Stimulated activated CD4-positive, alpha-beta T cell treated with anti-CD3 and anti-CD28 coated beads, Interleukin-2, amount 100 ng/mL, for 4 hours (primary cell): ENCODE results near the gene PRR5.

Source experiments
- DNase-seq: peaks from one replicate; pipeline ENCODE4 v3.0.0-alpha.2; 2020; ENCODE audit warnings: low read depth

Gene PRR5

GRCh38 chr22:44693756-44694155 is 8.2 kb upstream of the PRR5 start:
- DNase-seq: no peak

GRCh38 chr22:44697423-44698141 is 4.4 kb upstream of the PRR5 start:
- DNase-seq: peak; percentile 77

- DNase-seq: no peak
Observed at GRCh38 chr22:44698531-44699421, 3.2 kb upstream of the PRR5 start.

- no peak for DNase-seq
Observed at GRCh38 chr22:44700456-44700855, 1.5 kb upstream of the PRR5 start.

- DNase-seq: no peak
Observed at GRCh38 chr22:44701187-44701790, 715 bp upstream of the PRR5 start.

- peak; percentile 15 for DNase-seq
Observed at GRCh38 chr22:44702479-44703198, 635 bp downstream of the PRR5 start.

GRCh38 chr22:44703255-44703870 is 1.4 kb downstream of the PRR5 start:
- no peak for DNase-seq

GRCh38 chr22:44704159-44705021 is 2.4 kb downstream of the PRR5 start:
- DNase-seq: no peak

- no peak for DNase-seq
Observed at GRCh38 chr22:44705022-44705297, 3.0 kb downstream of the PRR5 start.

- DNase-seq: no peak
Observed at GRCh38 chr22:44706488-44706887, 4.5 kb downstream of the PRR5 start.

GRCh38 chr22:44707178-44707577 is 5.2 kb downstream of the PRR5 start:
- no peak for DNase-seq

- no peak for DNase-seq
Observed at GRCh38 chr22:44707752-44708151, 5.7 kb downstream of the PRR5 start.

- DNase-seq: no peak
Observed at GRCh38 chr22:44709881-44710392, 7.9 kb downstream of the PRR5 start.

- no peak for DNase-seq
Observed at GRCh38 chr22:44710474-44711240, 8.7 kb downstream of the PRR5 start.

GRCh38 chr22:44711241-44711560 is 9.2 kb downstream of the PRR5 start:
- DNase-seq: no peak

- DNase-seq: no peak
Observed at GRCh38 chr22:44711690-44712555, 9.9 kb downstream of the PRR5 start.

GRCh38 chr22:44712962-44713361 is 11.0 kb downstream of the PRR5 start:
- DNase-seq: no peak

- DNase-seq: no peak
Observed at GRCh38 chr22:44714703-44715350, 12.8 kb downstream of the PRR5 start.

GRCh38 chr22:44718418-44718817 is 16.4 kb downstream of the PRR5 start:
- no peak for DNase-seq
